K562 (cell line): ENCODE measurements around the gene RHBDD1. TPM values are rescaled to one million over a fixed set of nuclear protein-coding genes. Genes with fewer than 3 reads are reported as not detected.
A peak's percentile ranks its signal among the peaks of the same experiment; 100 is the strongest.

Experiments
- ATF2 ChIP-seq: sonication (generic); formaldehyde crosslinking; IDR thresholded peaks from 2 replicates; pipeline ENCODE4 v1.8.1; 2022; ENCODE audit warnings: missing genetic modification reagents
- CAMTA2 ChIP-seq: fragments of 250-450 bp; sonication (Bioruptor Pico); conservative IDR thresholded peaks from 2 replicates; pipeline ENCODE4 v1.5.1; 2022
- E2F5 ChIP-seq: sonication (generic); formaldehyde crosslinking; IDR thresholded peaks from 2 replicates; pipeline ENCODE4 v1.8.0; 2022; ENCODE audit warnings: mild to moderate bottlenecking, missing genetic modification reagents
- EWSR1 ChIP-seq: fragments of 450-650 bp; IDR thresholded peaks from 2 replicates; pipeline ENCODE4 v1.6.1; 2018; ENCODE audit warnings: borderline replicate concordance, mild to moderate bottlenecking, low read depth, moderate library complexity; ENCODE audit not compliant: partially characterized antibody
- GTF3C2 ChIP-seq: IDR thresholded peaks from 3 replicates; pipeline ENCODE4 v1.6.1; 2011; ENCODE audit warnings: borderline replicate concordance, mild to moderate bottlenecking, moderate library complexity; ENCODE audit not compliant: insufficient read length; ENCODE audit errors: extremely low read depth
- LEF1 ChIP-seq: fragments of 450-650 bp; IDR thresholded peaks from 2 replicates; pipeline ENCODE4 v1.6.1; 2016; ENCODE audit warnings: mild to moderate bottlenecking
- NFE2L1 ChIP-seq: fragments of 450-650 bp; IDR thresholded peaks from 2 replicates; pipeline ENCODE4 v1.6.1; 2016; ENCODE audit warnings: missing genetic modification characterization, low read depth, mild to moderate bottlenecking, missing compliant biosample characterization, moderate library complexity, borderline replicate concordance
- NKRF ChIP-seq: fragments of 450-650 bp; IDR thresholded peaks from 2 replicates; pipeline ENCODE4 v1.6.1; 2016; ENCODE audit warnings: borderline replicate concordance
- POLR2G ChIP-seq: fragments of 200-400 bp; formaldehyde crosslinking; IDR thresholded peaks from 2 replicates; pipeline ENCODE4 v1.6.1; 2017; ENCODE audit warnings: low read depth, mild to moderate bottlenecking, antibody characterized with exemption, low read length, moderate library complexity
- RHOXF2B ChIP-seq: fragments of 250-450 bp; sonication (Bioruptor Pico); conservative IDR thresholded peaks from 2 replicates; pipeline ENCODE4 v1.5.1; 2021
- SNRNP70 ChIP-seq: fragments of 200-400 bp; formaldehyde crosslinking; optimal IDR thresholded peaks from 2 replicates; pipeline ENCODE3; 2017; ENCODE audit warnings: low read depth, low read length
- TAF9B ChIP-seq: fragments of 450-650 bp; IDR thresholded peaks from 2 replicates; pipeline ENCODE4 v1.6.1; 2018; ENCODE audit warnings: mild to moderate bottlenecking; ENCODE audit not compliant: partially characterized antibody
- ZFP36 ChIP-seq: fragments of 150-350 bp; IDR thresholded peaks from 2 replicates; pipeline ENCODE4 v1.6.1; 2018; ENCODE audit warnings: low read length, low read depth; ENCODE audit not compliant: partially characterized antibody
- ZNF41 ChIP-seq: fragments of 250-450 bp; sonication (Bioruptor Pico); conservative IDR thresholded peaks from 2 replicates; pipeline ENCODE4 v1.4.0; 2020; ENCODE audit warnings: mild to moderate bottlenecking
- ZNF518B ChIP-seq: fragments of 250-450 bp; sonication (Bioruptor Pico); IDR thresholded peaks from 2 replicates; pipeline ENCODE4 v1.5.0; 2021; ENCODE audit warnings: mild to moderate bottlenecking, moderate library complexity
- ZNF699 ChIP-seq: fragments of 250-450 bp; sonication (Bioruptor Pico); IDR thresholded peaks from 2 replicates; pipeline ENCODE4 v1.8.0; 2021; ENCODE audit warnings: mild to moderate bottlenecking, moderate library complexity; ENCODE audit not compliant: insufficient replicate concordance
- polyA plus RNA-seq, 8 experiments: library from polyadenylated mRNA; depleted of rRNA in 4 of 8; stranded (reverse) in 5 of 8; unstranded in 3 of 8; fragments of >200 nt; fragmentation: Nextera tagmentation in 2 of 8; fragmentation: Illumina TruSeq in 1 of 8; extraction: Ambion mirVana in 2 of 8; extraction: Trizol in 1 of 8; gene quantifications; 2 replicates each; pipeline versions ENCODE4 v1.2.1 to v1.2.3, GENCODE V29; 2011 to 2014; ENCODE audit warnings: inconsistent platforms in 1 of 8, missing spikeins in 1 of 8
- total RNA-seq, 7 experiments: library from RNA; depleted of rRNA in 6 of 7; stranded (reverse); fragments of >200 nt in 6 of 7; fragmentation: Illumina TruSeq in 2 of 7; extraction: Trizol in 2 of 7; gene quantifications; 2 replicates each; pipeline versions ENCODE4 v1.2.1 to v1.2.3, GENCODE V29; 2011 to 2021; ENCODE audit warnings: low replicate concordance in 1 of 7

RHBDD1 gene
- total and polyA plus RNA-seq, 9 of the 15 experiments (the other 6 are each of a cell fraction or from before 2014, with no cell fraction given): 4.8 to 34.8 (median 15.6) TPM

- TF ChIP-seq NKRF (peak; percentile 50; the same call in 1 of the 2 replicates), ZNF41 (CRISPR knock-in tag) (no peak), LEF1 (no peak), CAMTA2 (CRISPR knock-in tag) (no peak), POLR2G (peak; percentile 99), TAF9B (peak; percentile 53), GTF3C2 (no peak), ZNF699 (CRISPR knock-in tag) (no peak), E2F5 (peak; percentile 94), RHOXF2B (CRISPR knock-in tag) (no peak), ATF2 (CRISPR knock-in tag) (no peak), ZNF518B (CRISPR knock-in tag) (no peak), ZFP36 (no peak), NFE2L1 (tag) (no peak), SNRNP70 (no peak), EWSR1 (no peak)
These were observed at the start of gene RHBDD1 (continued) for GRCh38 chr2:226835796-226836547.
